HG03175 (cell line): ENCODE results near the gene SPHK2.
"Not testable (repeated sequence)": the region's sequence is repeated elsewhere in the genome, so short reads cannot be mapped to it uniquely, and the experiment has no call there.

ENCODE experiments used
- ATAC-seq: cut with Tn5 transposase; IDR thresholded peaks from one replicate; pipeline ENCODE4 v1.9.1; 2021; ENCODE audit warnings: mild to moderate bottlenecking, moderate library complexity; ENCODE audit not compliant: unreplicated experiment

SPHK2 gene

DNA sequence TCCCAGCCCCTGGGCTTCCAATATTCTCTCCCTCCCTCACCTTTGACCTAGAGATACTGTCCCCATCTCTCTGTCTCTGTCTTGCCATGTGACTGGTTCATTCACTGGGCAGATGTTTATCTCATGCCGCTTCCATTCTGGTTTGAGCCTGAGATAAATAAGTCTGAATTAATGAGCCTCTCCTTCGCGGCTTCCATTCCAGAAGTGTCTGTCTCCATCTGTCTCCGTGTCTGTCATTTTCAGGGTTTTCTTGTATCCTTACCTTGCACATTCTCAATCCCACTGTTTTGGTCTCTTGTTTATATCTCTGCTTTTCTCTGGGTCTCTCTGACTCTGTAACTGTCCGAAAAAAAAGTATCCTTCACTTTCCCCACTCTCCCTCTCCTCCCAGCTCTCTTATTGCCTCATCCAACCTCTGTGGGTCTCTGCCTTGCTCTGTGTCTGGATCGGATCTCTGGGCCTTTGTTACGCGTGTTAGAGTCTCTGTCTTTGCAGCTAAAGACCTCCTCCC, 4.3 kb downstream of the SPHK2 start:
- no peak for ATAC-seq

GRCh38 chr19:48624067-48624594, 4.8 kb downstream of the SPHK2 start:
- ATAC-seq = peak; percentile 64

DNA sequence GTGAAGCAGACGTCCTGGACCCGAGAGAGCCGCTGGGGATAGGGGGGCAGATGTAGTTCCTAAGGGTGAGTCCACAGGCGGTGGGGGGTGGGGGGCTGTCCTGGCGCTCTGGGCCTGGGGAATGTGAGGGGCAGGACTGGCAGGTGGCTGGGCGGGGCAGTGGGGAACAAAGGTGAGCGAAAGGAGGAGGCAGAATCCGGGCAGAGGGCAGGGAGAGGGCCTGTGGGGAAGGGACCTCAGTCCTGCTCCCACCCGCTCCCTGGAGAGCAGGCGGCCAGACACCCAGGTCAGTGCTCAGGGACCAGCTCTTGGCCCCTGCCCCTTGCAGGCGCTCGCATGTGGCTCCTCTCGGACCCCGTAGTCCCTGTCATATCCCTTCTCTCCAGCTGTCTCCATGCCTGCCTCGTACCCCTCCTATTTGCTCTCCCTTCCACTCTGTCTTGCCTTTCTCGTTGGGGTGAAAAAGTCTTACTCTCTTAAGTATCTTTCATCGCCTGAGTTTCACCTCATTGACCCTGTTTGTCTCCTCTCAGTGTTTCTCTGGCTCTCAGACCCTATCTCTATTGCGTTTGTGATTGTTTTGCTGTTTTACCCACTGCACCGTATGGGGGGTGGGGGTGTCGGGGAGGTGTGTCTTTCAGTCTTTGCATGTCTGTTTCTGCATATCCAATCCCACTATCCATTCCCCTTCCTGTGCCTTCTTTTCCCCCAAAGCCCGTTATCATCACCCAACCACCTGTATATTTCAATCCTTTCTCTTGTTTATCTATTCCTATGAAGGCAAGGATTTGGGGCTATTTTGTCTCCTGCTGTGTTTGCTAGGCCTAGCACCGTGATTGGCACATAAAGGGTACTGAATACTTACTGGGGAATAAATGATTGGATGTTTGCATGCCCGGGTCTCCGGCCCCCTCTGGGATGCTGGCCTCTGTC, 5.8 kb downstream of the SPHK2 start:
- no peak for ATAC-seq

DNA sequence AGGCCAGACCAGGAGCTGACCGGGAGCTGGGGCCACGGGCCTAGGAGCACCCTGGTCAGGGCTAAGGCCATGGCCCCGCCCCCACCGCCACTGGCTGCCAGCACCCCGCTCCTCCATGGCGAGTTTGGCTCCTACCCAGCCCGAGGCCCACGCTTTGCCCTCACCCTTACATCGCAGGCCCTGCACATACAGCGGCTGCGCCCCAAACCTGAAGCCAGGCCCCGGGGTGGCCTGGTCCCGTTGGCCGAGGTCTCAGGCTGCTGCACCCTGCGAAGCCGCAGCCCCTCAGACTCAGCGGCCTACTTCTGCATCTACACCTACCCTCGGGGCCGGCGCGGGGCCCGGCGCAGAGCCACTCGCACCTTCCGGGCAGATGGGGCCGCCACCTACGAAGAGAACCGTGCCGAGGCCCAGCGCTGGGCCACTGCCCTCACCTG, 6.6 kb downstream of the SPHK2 start:
- no peak for ATAC-seq

- no peak for ATAC-seq
Measured at GRCh38 chr19:48627201-48627864, 8.0 kb downstream of the SPHK2 start.

- ATAC-seq = no peak
Measured at GRCh38 chr19:48627865-48628314, 8.6 kb downstream of the SPHK2 start.

GRCh38 chr19:48628486-48629296, 9.4 kb downstream of the SPHK2 start:
- no peak for ATAC-seq

DNA sequence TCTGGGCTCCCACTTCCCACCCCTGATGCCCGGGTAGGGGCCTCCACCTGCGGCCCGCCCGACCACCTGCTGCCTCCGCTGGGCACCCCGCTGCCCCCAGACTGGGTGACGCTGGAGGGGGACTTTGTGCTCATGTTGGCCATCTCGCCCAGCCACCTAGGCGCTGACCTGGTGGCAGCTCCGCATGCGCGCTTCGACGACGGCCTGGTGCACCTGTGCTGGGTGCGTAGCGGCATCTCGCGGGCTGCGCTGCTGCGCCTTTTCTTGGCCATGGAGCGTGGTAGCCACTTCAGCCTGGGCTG, 9.9 kb downstream of the SPHK2 start:
- ATAC-seq = no peak

GRCh38 chr19:48629599-48630295, 10.4 kb downstream of the SPHK2 start:
- ATAC-seq = no peak

DNA sequence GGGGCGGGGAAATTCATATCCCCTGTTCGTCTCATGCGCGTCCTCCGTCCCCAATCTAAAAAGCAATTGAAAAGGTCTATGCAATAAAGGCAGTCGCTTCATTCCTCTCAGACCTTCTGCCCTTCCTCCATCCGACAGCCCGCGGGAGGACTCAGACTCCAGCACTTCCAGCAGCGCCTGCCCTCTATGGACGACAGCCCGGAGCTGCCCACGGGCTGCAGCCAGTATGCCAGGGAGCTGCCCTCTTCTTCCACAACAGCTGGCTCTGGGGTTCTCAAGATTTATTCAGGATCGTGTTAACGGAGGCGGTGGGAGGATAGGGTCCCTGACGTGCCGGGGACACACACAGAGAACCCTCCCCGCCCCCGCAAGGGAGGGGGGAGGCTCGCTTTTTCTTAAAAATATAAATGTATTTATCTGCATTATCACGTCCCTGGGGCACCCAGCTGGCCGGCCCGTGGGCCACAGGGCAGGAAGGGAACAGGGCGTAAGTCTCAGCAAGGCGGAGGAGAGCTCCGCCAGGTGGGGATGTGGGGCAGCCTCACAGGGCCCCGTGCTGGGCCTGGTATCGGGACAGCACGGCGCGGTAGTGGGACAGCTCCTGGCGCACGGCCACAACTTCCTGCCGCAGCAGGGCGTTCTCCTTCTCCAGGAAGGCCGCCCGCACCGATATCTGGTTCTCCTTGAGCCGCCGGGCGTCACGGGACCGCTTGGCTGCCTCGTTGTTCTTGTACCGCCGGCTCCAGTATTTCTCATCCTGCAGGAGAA, 11.2 kb downstream of the SPHK2 start:
- no peak for ATAC-seq

- no peak for ATAC-seq
Measured at GRCh38 chr19:48631225-48631624, 11.9 kb downstream of the SPHK2 start.

- ATAC-seq = not testable (repeated sequence)
Measured at GRCh38 chr19:48632286-48632685, 13.0 kb downstream of the SPHK2 start.

GRCh38 chr19:48632692-48633147, 13.4 kb downstream of the SPHK2 start:
- no peak for ATAC-seq

DNA sequence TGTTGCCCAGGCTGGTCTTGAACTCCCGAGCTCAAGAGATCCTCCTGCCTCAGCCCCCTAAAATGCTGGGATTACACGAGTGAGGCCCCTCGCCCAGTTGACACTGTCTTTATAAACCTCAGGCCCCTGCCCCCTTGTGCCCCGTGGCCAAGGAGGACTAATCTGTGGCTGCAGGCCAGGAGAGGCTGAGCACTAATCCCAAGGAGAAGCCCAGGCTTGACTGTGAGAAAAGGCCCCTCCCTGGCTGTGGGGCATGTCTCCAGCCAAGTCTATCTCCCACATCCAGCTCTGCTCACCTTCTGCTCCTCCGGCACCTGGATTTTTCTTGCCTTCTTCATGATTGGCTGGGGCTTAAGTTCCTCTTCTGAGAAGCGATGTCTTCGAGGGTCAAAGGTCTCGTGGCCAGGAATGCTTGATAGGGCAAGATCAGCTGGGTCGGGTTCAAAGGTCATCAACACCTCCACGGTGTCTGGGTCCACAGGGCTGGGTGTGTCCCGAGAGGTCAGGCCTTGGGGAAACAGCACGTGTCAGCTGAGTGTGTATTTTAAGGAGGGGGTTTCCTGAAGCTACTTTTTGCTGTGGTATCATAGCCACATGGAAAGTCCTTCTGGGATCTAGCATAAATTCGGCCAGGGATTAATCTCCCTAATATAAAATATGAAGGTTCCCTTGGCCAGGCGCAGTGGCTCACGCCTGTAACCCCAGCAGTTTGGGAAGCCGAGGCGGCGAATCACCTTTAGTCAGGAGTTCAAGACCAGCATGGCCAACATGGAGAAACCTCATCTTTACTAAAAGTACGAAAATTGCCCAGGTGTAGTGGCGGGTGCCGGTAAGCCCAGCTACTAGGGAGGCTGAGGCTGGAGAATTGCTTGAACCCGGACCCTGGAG, 14.1 kb downstream of the SPHK2 start:
- ATAC-seq = no peak

DNA sequence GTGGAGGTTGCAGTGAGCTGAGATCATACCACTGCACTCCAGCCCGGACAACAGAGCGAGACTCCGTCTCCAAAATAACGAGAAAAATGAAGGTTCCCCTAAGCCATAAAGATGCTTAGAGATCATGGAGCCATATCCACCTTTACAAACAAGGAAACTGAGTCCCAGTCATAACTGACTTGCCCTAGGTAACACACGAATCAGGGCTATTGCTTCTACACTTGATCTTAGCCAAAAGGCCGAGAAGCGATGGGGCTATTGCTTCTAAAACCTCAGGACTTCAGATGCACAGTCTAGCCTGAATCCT, 14.7 kb downstream of the SPHK2 start:
- no peak for ATAC-seq

GRCh38 chr19:48634424-48635262, 15.3 kb downstream of the SPHK2 start:
- peak; percentile 34 for ATAC-seq

DNA sequence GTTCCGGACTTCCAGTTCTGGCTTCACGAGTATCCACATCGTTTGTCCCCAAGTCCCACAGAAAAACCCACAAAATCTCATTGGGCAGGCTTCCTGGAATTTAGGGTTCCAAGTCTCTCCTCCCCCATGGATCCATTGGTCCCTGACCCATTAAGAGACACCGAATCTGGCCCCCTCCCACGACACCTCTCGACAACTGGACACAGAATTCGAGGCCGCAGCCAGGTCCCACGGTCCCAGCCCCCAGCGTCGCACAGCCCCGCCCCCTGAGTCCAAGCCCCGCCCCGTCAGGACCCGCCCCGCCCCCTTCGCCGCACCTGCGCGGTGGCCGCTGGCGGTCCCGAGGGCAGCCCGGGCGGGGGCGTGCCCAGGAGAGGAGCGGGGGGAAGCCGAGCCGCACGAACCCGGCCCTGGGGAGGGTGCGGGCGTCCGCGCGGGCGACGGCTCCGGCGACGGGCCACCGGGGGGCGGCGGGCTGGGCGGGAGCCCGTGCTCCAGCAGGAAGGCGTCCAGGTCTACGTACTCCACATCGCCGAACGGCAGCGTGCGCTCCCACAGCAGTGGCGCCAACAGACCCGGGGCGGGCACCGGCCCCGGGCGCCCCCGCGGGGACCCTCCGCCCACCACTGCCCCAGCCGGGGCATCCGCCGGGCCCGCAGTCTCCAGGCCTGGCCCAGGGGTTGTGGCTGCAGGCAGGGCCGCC, 16.1 kb downstream of the SPHK2 start:
- ATAC-seq = no peak
